Keratinocyte (primary cell): ENCODE measurements around the gene EGFR. TPM values are rescaled to one million over a fixed set of nuclear protein-coding genes. Genes with fewer than 3 reads are reported as not detected.

Experiments
- DNase-seq: peaks from one replicate; pipeline ENCODE4 v3.0.0-alpha.2; 2011; ENCODE audit warnings: low read depth, missing footprints, low spot score
- FAIRE-seq: peaks from 2 replicates; lab custom pipeline; 2011; peaks lifted over from hg19 to GRCh38; lab: Jason Lieb, UNC
- H2AFZ ChIP-seq: 2 replicates; pipeline ENCODE4 v1.6.0; 2012; ENCODE audit warnings: low read length, control low read depth, inconsistent platforms; ENCODE audit not compliant: control insufficient read depth
- H3K27ac ChIP-seq: 2 replicates; pipeline ENCODE4 v1.5.1; 2011; ENCODE audit warnings: low read length; ENCODE audit not compliant: control insufficient read depth, insufficient read depth
- H3K27me3 ChIP-seq: 3 replicates; pipeline ENCODE4 v1.6.0; 2011; ENCODE audit warnings: low read length; ENCODE audit not compliant: control insufficient read depth, insufficient read depth; ENCODE audit errors: extremely low read depth
- H3K36me3 ChIP-seq, 2 experiments: 2 replicates in 1 of 2; 3 replicates in 1 of 2; pipeline ENCODE4 v1.5.1; 2011; ENCODE audit warnings: low read length in 2 of 2, mild to moderate bottlenecking in 1 of 2; ENCODE audit not compliant: control insufficient read depth in 2 of 2, insufficient read depth in 2 of 2; ENCODE audit errors: extremely low read depth in 1 of 2
- H3K4me1 ChIP-seq: 3 replicates; pipeline ENCODE4 v1.5.1; 2011; ENCODE audit warnings: low read length; ENCODE audit not compliant: control insufficient read depth, insufficient read depth; ENCODE audit errors: extremely low read depth
- H3K4me2 ChIP-seq: 3 replicates; pipeline ENCODE4 v1.6.0; 2011; ENCODE audit warnings: low read depth, low read length; ENCODE audit not compliant: control insufficient read depth, insufficient read depth; ENCODE audit errors: extremely low read depth
- H3K4me3 ChIP-seq, 3 experiments: fragments of 200-600 bp in 1 of 3; sonication (generic) in 1 of 3; 2 replicates in 2 of 3; 3 replicates in 1 of 3; pipeline ENCODE4 v1.5.1; 2011 to 2016; ENCODE audit warnings: low read length in 3 of 3, mild to moderate bottlenecking in 3 of 3, control low read depth in 2 of 3, inconsistent platforms in 1 of 3, low read depth in 1 of 3, mixed read lengths in 1 of 3, mixed run types in 1 of 3, moderate library complexity in 1 of 3; ENCODE audit not compliant: control insufficient read depth in 2 of 3, insufficient read depth in 2 of 3; ENCODE audit errors: extremely low read depth in 1 of 3
- H3K79me2 ChIP-seq: 2 replicates; pipeline ENCODE4 v1.6.0; 2012; ENCODE audit warnings: low read length; ENCODE audit not compliant: control insufficient read depth, insufficient read depth
- H3K9ac ChIP-seq: 3 replicates; pipeline ENCODE4 v1.6.0; 2011; ENCODE audit warnings: low read length; ENCODE audit not compliant: control insufficient read depth, insufficient read depth; ENCODE audit errors: extremely low read depth
- H3K9me1 ChIP-seq: 3 replicates; pipeline ENCODE4 v1.6.0; 2011; ENCODE audit warnings: low read length; ENCODE audit not compliant: control insufficient read depth, insufficient read depth; ENCODE audit errors: extremely low read depth
- H3K9me3 ChIP-seq: 2 replicates; pipeline ENCODE4 v1.5.1; 2012; ENCODE audit warnings: low read depth, low read length; ENCODE audit not compliant: control insufficient read depth
- H4K20me1 ChIP-seq: 3 replicates; pipeline ENCODE4 v1.6.0; 2011; ENCODE audit warnings: low read length; ENCODE audit not compliant: control insufficient read depth, insufficient read depth; ENCODE audit errors: extremely low read depth
- EZH2 ChIP-seq: IDR thresholded peaks from one replicate; pipeline ENCODE4 v1.6.1; 2012; ENCODE audit warnings: inconsistent platforms, mild to moderate bottlenecking, low read length, moderate library complexity
- dilution Hi-C: fragments of 300-500 bp; cut with MboI; formaldehyde crosslinking; loops from one replicate; pipeline ENCODE4 v1.7.0; 2020; ENCODE audit warnings: low sequenced_read_pairs; ENCODE audit not compliant: extremely low pct_ligation_motif_present
- polyA plus RNA-seq, 5 experiments: library from polyadenylated mRNA; depleted of rRNA in 3 of 5; stranded (reverse) in 3 of 5; stranded (forward) in 1 of 5; unstranded in 1 of 5; fragments of >200 nt; gene quantifications; 1 replicate in 1 of 5; 2 replicates in 3 of 5; 3 replicates in 1 of 5; pipeline versions ENCODE4 v1.2.1 to v1.2.3, GENCODE V29; 2011 to 2012; ENCODE audit warnings: missing spikeins in 2 of 5, low read depth in 1 of 5, low replicate concordance in 1 of 5
- TF ChIP-seq, protein P1 (sequence below), 3 experiments: IDR thresholded peaks in 1 of 3; conservative IDR thresholded peaks in 1 of 3; optimal IDR thresholded peaks in 1 of 3; 2 replicates in 2 of 3; 3 replicates in 1 of 3; pipeline versions ENCODE3 to v1.5.1; 2011; ENCODE audit warnings: low read length in 3 of 3, mild to moderate bottlenecking in 3 of 3, moderate library complexity in 2 of 3, control low read depth in 1 of 3, inconsistent platforms in 1 of 3; ENCODE audit not compliant: insufficient read depth in 2 of 3; ENCODE audit errors: extremely low read depth in 1 of 3

EGFR gene
- polyA plus RNA-seq, 1 donor (not counting 4 experiments of a cell fraction or from before 2014, with no cell fraction given): 120 TPM

DNA sequence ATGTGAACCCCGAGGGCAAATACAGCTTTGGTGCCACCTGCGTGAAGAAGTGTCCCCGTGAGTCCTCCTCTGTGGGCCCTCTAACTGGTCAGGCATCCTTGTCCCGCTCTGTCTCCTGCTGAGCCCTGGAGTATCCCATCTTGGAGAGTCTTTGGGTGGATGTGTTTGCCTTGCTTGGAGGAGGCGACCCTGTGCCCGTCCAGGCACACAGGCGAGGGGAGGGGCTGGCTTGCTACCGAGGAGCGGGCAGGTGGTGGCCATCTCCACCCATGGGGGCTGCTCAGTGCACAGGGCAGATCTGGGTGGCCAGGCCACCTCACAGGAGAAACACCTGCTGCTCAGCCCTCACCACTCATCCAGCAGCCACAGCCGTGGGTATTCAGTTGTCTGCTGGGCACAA, 135.3 kb downstream of the EGFR start:
- FAIRE-seq: no peak
- dilution Hi-C loops: no loop called here

DNA sequence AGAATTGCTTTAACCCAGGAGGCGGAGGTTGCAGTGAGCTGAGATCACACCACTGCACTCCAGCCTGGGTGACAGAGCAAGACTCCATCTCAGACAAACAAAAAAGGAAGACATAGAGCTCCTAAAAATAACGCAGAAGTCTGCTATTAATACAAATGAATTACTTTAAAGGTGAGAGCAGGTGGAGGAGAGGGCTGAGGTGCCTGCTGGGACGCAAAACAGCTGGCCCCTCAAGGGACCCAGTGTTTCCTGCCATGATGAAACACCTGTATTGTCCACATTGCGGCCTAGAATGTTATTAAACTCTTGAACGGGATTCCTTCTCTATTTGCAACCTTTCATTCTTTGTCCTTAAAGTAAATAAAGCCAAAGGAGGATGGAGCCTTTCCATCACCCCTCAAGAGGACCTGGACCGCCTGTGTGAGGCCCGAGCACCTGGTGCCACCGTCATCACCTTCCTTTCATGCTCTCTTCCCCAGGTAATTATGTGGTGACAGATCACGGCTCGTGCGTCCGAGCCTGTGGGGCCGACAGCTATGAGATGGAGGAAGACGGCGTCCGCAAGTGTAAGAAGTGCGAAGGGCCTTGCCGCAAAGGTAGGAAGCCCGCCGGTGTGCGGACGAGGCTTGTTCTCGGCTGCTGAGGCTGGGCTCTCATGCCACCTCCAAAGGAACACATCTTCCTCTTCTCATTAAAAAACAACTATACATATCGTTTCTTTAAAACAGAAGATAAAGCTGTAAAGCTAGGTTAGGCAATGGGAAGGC, 136.7 kb downstream of the EGFR start:
- Histone ChIP-seq H3K4me2 (no peak overlapping the region), H3K27ac (no peak overlapping the region), H3K36me3 (peaks cover 64 to 88% of the 10 kb centered on the region in 2 experiments)

More for the DNA sequence above, 135.3 kb downstream of the EGFR start:
- no peak overlapping the region for H3K27ac ChIP-seq
- no peak for TF ChIP-seq EZH2
- TF ChIP-seq, protein P1, sequence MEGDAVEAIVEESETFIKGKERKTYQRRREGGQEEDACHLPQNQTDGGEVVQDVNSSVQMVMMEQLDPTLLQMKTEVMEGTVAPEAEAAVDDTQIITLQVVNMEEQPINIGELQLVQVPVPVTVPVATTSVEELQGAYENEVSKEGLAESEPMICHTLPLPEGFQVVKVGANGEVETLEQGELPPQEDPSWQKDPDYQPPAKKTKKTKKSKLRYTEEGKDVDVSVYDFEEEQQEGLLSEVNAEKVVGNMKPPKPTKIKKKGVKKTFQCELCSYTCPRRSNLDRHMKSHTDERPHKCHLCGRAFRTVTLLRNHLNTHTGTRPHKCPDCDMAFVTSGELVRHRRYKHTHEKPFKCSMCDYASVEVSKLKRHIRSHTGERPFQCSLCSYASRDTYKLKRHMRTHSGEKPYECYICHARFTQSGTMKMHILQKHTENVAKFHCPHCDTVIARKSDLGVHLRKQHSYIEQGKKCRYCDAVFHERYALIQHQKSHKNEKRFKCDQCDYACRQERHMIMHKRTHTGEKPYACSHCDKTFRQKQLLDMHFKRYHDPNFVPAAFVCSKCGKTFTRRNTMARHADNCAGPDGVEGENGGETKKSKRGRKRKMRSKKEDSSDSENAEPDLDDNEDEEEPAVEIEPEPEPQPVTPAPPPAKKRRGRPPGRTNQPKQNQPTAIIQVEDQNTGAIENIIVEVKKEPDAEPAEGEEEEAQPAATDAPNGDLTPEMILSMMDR (optimal IDR thresholded peaks at IDR 0.05 in 1 of 3, IDR thresholded peaks at IDR 0.05 in 1 of 3, conservative IDR thresholded peaks at IDR 0.05 in 1 of 3; ENCODE audit: extremely low read depth in 1 of 3, insufficient read depth in 2 of 3, low read length in 3 of 3): no peak
- H3K79me2 ChIP-seq: peaks cover 22% of the 10 kb centered on the region
- H3K4me3 ChIP-seq: no peak overlapping the region
- no peaks in the 10 kb centered on the region for H3K9me3 ChIP-seq
- H4K20me1 ChIP-seq: peaks cover 6% of the 10 kb centered on the region
- no peaks in the 10 kb centered on the region for H3K4me1 ChIP-seq
- H3K9ac ChIP-seq: no peak overlapping the region
- no peaks in the 10 kb centered on the region for H3K27me3 ChIP-seq
- H2AFZ ChIP-seq: no peak overlapping the region
- H3K36me3 ChIP-seq: peaks cover 61 to 78% of the 10 kb centered on the region in 2 experiments
- DNase-seq: no peak
- H3K4me2 ChIP-seq: no peak overlapping the region
- H3K9me1 ChIP-seq: no peaks in the 10 kb centered on the region

More for the DNA sequence above, 136.7 kb downstream of the EGFR start:
- Histone ChIP-seq H4K20me1 (peaks cover 8% of the 10 kb centered on the region), H3K9ac (no peak overlapping the region), H3K9me1 (no peaks in the 10 kb centered on the region), H3K4me3 (no peak overlapping the region), H3K79me2 (peaks cover 24% of the 10 kb centered on the region), H3K9me3 (no peaks in the 10 kb centered on the region), H2AFZ (no peak overlapping the region), H3K4me1 (no peaks in the 10 kb centered on the region), H3K27me3 (no peaks in the 10 kb centered on the region)
- FAIRE-seq: no peak
- DNase-seq: no peak
- TF ChIP-seq EZH2: no peak
- TF ChIP-seq, protein P1 (optimal IDR thresholded peaks at IDR 0.05 in 1 of 3, IDR thresholded peaks at IDR 0.05 in 1 of 3, conservative IDR thresholded peaks at IDR 0.05 in 1 of 3; ENCODE audit: extremely low read depth in 1 of 3, insufficient read depth in 2 of 3, low read length in 3 of 3): no peak
- dilution Hi-C loops: no loop called here
